Ascending aorta (tissue), 2 donors: ENCODE measurements around the gene SORCS1. TPM values are rescaled to one million over a fixed set of nuclear protein-coding genes. Genes with fewer than 3 reads are reported as not detected.

Experiments
- DNase-seq, 2 donors: peaks; one replicate each; pipeline ENCODE4 v3.0.0-alpha.2; 2019; ENCODE audit warnings: low spot score in 2 of 2
- H3K27ac ChIP-seq, 2 donors: fragments of 200-600 bp; sonication (generic); one replicate each; pipeline ENCODE4 v1.5.1; 2016 to 2017; ENCODE audit warnings: mild to moderate bottlenecking in 1 of 2
- H3K27me3 ChIP-seq: fragments of 200-600 bp; sonication (generic); one replicate; pipeline ENCODE4 v1.5.1; 2017
- H3K36me3 ChIP-seq, 2 donors: fragments of 200-600 bp; sonication (generic); one replicate each; pipeline ENCODE4 v1.5.1; 2016
- H3K4me1 ChIP-seq, 2 donors: fragments of 200-600 bp; sonication (generic); one replicate each; pipeline ENCODE4 v1.5.1; 2016 to 2017; ENCODE audit warnings: mild to moderate bottlenecking in 1 of 2
- H3K4me3 ChIP-seq, 2 donors: fragments of 200-600 bp; sonication (generic); one replicate each; pipeline ENCODE4 v1.5.1; 2016 to 2017; ENCODE audit warnings: mild to moderate bottlenecking in 1 of 2
- H3K9me3 ChIP-seq, 2 donors: fragments of 200-600 bp; sonication (generic); one replicate each; pipeline ENCODE4 v1.5.1; 2016
- CTCF ChIP-seq, 3 experiments: fragments of 200-600 bp in 2 of 3; fragments of 450-650 bp in 1 of 3; sonication (generic) in 2 of 3; IDR thresholded peaks; one replicate each; pipeline ENCODE4 v1.5.1; 2016 to 2019; ENCODE audit warnings: antibody characterized with exemption in 3 of 3, mild to moderate bottlenecking in 1 of 3, moderate library complexity in 1 of 3
- intact Hi-C: fragments of 100-400 bp; cut with DNase I; formaldehyde crosslinking; loops from one replicate; pipeline ENCODE4 v1.15.1; 2023
- total RNA-seq: library from RNA; depleted of rRNA; stranded (reverse); fragments of >200 nt; gene quantifications from one replicate; pipeline ENCODE4 v1.1.0, GENCODE V29; 2016

The SORCS1 gene
- total RNA-seq, 1 donor from 2014 or later: not detected

GRCh38 chr10:106958589-106959361 lies 205.7 kb downstream of the SORCS1 start:
- H3K4me1 ChIP-seq: no peaks in the 10 kb centered on the region
- H3K9me3 ChIP-seq: no peaks in the 10 kb centered on the region
- H3K4me3 ChIP-seq: no peak overlapping the region
- intact Hi-C loops: no loop called here
- no peak for DNase-seq
- H3K27ac ChIP-seq: no peak overlapping the region
- no peaks in the 10 kb centered on the region for H3K36me3 ChIP-seq
- H3K27me3 ChIP-seq: no peaks in the 10 kb centered on the region
- TF ChIP-seq CTCF (IDR thresholded peaks at IDR 0.05): no peak

- intact Hi-C loops: no loop called here
- Histone ChIP-seq H3K27ac (peak overlapping the region in 1 of 2 donors; percentile 0), H3K27me3 (no peaks in the 10 kb centered on the region), H3K36me3 (no peaks in the 10 kb centered on the region), H3K4me3 (no peak overlapping the region), H3K4me1 (no peaks in the 10 kb centered on the region), H3K9me3 (no peaks in the 10 kb centered on the region)
- TF ChIP-seq CTCF (IDR thresholded peaks at IDR 0.05): no peak
- no peak for DNase-seq
Measured at GRCh38 chr10:106957823-106958588, 206.5 kb downstream of the SORCS1 start.

GRCh38 chr10:106956216-106956915 lies 208.1 kb downstream of the SORCS1 start:
- Histone ChIP-seq H3K27me3 (no peaks in the 10 kb centered on the region), H3K4me3 (no peak overlapping the region), H3K27ac (no peak overlapping the region), H3K4me1 (no peaks in the 10 kb centered on the region), H3K36me3 (no peaks in the 10 kb centered on the region), H3K9me3 (no peaks in the 10 kb centered on the region)
- intact Hi-C loops: no loop called here
- no peak for TF ChIP-seq CTCF (IDR thresholded peaks at IDR 0.05)
- DNase-seq: no peak

- Histone ChIP-seq H3K4me3 (no peak overlapping the region), H3K27me3 (no peaks in the 10 kb centered on the region), H3K36me3 (no peaks in the 10 kb centered on the region), H3K4me1 (no peaks in the 10 kb centered on the region), H3K9me3 (no peaks in the 10 kb centered on the region), H3K27ac (no peak overlapping the region)
- intact Hi-C loops: no loop called here
- no peak for DNase-seq
- no peak for TF ChIP-seq CTCF (IDR thresholded peaks at IDR 0.05)
Measured at GRCh38 chr10:106955133-106955532, 209.4 kb downstream of the SORCS1 start.

GRCh38 chr10:106952033-106952432 lies 212.5 kb downstream of the SORCS1 start:
- Histone ChIP-seq H3K4me1 (no peaks in the 10 kb centered on the region), H3K4me3 (no peak overlapping the region), H3K27me3 (no peaks in the 10 kb centered on the region), H3K36me3 (no peaks in the 10 kb centered on the region), H3K27ac (no peak overlapping the region), H3K9me3 (no peaks in the 10 kb centered on the region)
- TF ChIP-seq CTCF (IDR thresholded peaks at IDR 0.05): no peak
- no peak for DNase-seq
- intact Hi-C loops: no loop called here
